NCI-H2081 treated with DMSO at 0.1 percent for 48 hours (cell line): ENCODE data around the gene C1orf116.
A peak's percentile ranks its signal among the peaks of the same experiment; 100 is the strongest.
"Not testable (repeated sequence)": the region's sequence is repeated elsewhere in the genome, so short reads cannot be mapped to it uniquely, and the experiment has no call there.

Experiments
- DNase-seq: peaks from one replicate; lab custom pipeline; 2025; lab: John Stamatoyannopoulos, UW

Gene C1orf116

DNA sequence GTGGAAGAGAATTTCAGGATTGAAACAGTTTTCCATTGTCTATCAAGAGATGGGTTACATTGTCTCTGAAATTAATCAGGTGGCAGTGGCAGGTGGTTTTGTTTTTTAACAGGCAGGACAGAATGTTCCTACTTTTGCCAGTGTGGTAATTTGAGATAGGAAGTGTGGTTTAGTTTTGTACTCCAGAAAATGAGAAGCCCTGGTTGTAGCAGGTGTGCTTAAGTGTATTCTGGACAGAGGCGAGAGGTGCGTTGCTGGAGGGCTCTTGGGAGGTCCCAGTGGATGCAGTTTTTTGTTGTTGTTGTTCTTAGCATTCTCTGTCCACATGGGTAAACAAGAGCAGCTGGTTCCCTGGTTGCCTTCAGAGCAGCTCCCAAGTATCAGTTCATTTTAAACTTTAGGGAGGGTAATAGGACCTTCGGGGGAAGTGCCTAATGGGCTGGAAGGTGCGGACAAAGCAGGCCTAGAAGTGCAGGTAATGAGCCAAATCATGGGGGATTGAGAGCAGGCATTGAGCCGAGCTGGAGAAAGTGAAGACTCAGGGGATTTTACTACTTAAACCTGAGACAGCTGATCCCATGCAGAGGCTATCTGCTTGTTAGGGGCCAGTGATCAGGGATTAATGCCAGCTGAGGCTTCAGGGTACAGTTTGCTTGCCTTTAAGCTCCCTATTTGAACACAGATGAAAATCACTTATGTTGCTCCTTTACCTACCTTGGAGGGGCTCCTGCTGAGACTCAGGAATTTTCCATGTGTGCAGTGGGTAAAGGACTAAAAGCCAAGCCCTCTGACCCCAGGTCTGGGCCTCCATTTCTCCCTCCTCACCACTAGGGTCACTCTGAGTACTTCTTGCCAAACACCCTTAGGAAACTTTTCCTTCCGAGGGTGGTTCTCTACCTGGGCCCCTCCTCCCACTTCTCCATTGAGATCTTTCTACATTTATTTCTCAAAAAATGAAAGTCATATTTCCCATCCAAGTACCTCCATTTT is 26.6 kb upstream of the C1orf116 start:
- no peak for DNase-seq

DNA sequence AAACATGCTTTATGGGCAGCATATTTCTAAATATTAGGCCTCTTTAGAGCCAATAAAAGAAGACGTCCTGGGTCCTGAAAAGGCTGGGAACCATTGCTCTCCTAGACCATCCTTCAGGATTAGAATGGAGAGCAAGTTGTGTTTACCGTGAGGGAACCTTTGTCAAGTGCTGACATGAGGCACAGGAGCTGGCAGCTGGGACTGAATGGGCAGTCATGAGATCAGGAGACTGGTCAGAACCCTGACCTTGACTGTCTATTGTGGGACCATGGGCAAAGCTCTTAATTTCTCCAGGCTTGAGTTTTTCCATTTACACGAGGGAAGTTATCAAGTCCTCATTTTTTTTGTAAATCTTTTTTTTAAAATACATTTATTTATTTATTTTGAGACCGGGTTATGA is 25.7 kb upstream of the C1orf116 start:
- no peak for DNase-seq

DNA sequence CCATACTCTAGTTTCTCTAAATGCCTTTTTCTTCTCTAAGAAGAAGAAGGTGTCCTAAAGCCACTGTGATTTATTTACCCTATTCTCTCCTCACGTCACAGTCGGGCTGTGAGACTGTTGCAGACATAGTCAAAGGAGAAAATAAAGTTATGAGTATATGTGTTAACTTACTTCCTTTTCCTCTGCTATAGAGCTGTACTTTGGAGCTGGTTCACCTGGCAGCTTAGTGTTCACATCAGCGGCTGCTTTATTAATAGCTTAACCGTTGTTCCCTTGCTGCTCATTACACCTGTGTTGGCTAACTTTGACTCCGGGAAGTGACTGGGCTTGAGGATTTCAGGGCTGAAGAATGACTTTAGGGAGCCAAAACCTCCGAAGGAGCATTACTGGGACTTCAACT is 24.1 kb upstream of the C1orf116 start:
- no peak for DNase-seq

DNA sequence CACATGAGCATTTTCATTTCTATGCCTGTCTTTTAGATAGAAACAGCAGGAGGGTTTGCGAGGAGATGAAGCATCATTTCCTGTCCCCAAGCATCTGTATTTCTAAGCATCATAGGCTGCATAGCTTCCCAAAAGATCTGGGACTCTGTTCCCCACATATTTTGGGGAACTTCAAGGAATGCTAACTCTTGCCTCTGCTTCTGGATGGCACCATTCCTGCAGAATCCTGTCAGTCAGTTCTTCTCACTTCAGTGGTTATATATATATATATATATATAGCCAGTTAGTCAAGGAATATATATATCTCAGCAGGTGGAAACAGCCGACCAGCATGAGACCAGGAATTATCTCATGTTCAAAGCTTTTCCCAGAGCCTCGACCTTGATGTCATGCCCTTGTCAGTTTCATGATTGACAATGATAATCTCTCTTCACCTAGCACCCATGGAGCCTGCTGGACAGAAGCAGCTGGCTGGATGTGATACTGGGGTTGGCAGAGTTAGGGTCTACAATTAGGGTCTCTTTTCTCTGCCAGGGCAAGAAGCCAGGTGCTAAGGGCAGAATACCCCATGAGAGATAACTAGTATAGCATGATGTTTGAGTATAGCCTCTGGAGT is 22.9 kb upstream of the C1orf116 start:
- DNase-seq, result no peak

DNA sequence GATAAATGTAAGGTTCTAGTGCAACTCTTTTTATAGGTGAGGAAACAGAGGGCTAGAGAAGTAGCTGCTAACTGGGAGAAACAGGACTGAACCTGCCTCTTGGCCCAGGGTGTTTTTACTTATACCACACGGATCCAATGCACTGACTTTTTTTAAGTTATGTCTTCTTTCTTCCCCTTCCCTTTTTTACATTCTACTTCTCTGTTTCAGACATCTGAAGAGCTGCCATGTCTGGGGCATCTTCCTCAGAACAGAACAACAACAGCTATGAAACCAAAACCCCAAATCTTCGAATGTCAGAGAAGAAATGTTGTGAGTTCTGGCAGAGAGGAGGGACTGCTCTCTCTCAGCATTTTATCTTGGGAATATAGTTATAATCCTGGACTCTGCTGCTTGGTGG is 21.9 kb upstream of the C1orf116 start:
- DNase-seq, result no peak

DNA sequence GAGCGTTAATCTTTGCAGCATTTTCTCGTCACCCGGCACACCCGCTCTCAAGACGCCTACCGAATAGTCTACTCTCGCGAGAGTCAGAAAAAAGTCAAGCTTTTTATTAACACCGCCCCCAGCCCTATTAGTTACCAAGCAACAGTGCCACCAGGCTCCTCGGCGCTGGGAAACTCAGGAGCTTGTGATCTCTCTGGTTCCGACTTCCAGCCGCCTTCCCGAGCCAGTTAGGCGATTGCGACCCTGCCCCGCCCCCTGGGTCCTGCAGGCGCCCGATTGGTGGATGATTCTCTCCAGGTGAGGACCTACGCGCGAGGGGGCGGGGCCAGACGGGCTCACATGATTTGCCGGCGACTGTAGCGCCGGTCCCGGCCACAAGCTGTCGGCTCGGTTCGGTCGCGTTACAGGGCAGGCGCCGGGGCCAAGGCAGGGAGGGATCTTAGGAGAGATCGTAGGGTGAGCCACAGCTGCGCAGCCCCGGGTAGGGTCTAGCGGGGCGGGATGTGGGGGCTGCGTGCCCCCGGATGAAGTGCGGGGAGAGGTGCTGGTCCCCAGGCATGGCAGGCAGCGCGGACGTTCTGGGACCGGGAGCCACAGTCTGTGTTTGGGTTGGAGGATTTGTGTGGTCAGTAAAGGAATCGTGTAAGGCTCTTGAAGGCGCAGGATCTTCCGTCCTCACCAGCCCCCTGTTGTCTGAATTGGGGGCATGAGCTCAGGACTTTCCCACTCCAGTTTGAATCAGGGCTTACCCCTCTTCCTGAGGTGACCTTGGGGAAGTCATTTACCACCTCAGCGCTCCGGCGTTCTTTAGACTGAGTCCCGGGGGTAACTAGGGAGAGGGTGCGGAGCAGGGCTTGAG is 20.6 kb upstream of the C1orf116 start, which contains the start of gene PFKFB2:
TSS of gene PFKFB2 (plus strand) at position 365 of the 859 bp plus-strand sequence. CDS start 1,443 bp downstream, outside the sequence.
- DNase-seq, result peak; percentile 98

GRCh38 chr1:207051191-207051943 is 18.8 kb upstream of the C1orf116 start, which contains the start of gene YOD1:
Gene YOD1, minus strand, starts transcription at chr1:207051208. Its CDS starts 178 bp downstream, at chr1:207051030.
- no peak for DNase-seq

- peak; percentile 54 for DNase-seq
These were observed 18.1 kb upstream of the C1orf116 start for GRCh38 chr1:207050480-207051190.

- no peak for DNase-seq
These were observed 17.4 kb upstream of the C1orf116 start for GRCh38 chr1:207049974-207050391.

GRCh38 chr1:207049514-207049913 is 17.0 kb upstream of the C1orf116 start:
- DNase-seq, result no peak

- DNase-seq, result no peak
These were observed 16.5 kb upstream of the C1orf116 start for GRCh38 chr1:207049054-207049453.

GRCh38 chr1:207048041-207048440 is 15.5 kb upstream of the C1orf116 start:
- no peak for DNase-seq

DNA sequence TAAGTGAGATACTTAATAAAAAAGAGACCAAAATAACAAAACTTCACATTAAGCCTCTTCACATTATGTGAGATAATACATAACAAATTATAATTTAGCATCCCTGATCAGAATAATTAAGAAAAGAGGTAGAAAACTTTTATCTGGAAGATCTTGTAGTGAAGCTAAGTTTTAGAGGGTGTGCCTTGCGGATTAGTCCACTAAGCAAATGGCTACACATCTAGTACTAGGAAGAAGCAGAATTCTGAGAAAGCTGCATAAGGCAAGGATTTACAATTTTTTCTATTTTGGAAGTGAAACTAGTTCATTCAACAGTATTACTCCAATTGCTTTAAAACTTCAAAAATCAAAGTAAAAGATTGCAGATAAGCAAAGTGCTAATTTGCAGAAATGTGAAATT is 14.9 kb upstream of the C1orf116 start:
- DNase-seq, result no peak

DNA sequence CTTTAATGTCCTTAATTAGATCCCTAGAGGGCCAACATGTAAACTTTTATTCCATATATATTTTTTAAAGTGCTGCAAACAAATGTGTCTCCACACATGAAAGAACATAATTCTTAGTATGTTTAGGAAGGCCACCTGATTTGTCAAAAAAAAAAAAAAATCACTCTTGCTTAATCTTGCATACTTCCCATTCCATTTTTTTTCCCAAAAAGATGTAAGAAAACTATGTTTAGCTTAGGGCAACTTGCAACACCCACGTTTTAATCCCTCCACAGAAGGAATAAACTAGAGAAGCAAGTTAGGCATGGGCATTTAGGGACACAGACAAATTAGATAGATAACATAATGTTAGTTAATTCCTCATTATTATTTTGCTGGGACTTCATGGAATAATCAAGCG is 12.9 kb upstream of the C1orf116 start:
- DNase-seq, result no peak

DNA sequence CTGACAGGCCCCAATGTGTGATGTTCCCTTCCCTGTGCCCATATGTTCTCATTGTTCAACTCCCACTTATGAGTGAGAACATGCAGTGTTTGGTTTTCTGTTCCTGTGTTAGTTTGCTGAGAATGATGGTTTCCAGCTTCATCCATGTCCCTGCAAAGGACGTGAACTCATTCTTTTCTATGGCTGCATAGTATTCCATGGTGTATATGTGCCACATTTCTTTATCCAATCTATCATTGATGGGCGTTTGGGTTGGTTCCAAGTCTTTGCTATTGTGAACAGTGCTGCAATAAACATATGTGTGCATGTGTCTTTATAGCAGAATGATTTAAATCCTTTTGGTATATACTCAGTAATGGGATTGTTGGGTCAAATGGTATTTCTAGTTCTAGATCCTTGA is 8.8 kb upstream of the C1orf116 start:
- not testable (repeated sequence) for DNase-seq

DNA sequence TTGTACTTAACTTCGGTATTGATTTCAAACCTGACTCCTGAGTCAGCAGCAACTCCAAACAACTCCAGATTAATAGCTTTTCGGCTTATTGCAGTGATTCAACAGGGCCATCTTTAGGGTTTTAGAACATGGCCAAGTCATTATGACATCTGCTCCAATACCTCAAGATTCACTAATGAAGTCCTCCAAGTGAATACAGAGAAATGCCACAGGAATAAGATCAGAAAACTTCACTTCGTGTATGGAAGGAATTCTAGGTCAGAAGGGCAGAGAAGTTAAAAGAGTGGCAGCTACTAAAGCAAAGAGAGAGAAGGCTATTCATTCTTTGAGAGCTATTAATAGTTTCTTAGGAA is 7.6 kb upstream of the C1orf116 start:
- no peak for DNase-seq

DNA sequence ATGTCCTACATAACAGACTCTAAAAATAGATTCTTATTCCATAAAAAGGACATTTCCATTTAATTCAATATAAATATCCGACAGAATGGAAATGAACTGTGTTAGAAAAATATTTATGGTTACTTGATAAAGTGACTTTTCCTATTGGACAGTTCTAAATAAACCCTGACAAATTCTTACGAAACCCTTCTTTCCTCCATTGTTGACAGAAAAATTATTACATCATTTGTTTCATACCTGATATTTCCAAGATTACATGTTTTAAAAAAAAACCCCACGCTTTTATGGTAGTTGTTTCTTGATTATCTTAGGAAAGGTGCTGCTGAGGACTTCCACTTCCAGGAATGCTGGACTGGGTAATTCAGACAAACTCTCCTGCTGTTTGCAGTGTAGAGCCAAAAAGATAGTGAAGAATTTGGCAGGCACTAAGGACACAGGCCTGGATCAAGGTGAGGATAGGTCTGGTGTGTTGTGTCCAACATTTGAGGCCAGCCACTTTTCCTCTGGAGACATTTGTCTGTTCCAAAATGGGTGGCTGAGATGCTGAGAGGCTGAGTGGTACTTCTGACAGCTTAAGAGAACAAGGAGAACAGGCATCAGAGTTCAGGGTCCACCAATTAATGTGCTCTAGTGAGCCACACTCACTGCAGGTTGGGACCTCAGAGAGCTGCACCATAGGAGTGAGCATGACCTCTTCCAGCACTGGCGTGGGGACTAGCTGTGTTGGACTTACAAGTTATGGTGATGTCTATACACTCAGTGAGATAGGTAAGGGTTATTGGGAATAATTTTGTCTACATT is 7.0 kb upstream of the C1orf116 start:
- no peak for DNase-seq

GRCh38 chr1:207036865-207037264 is 4.3 kb upstream of the C1orf116 start:
- DNase-seq, result no peak

GRCh38 chr1:207035877-207036551 is 3.5 kb upstream of the C1orf116 start:
- DNase-seq, result no peak
